Astrocyte (in vitro differentiated cells and primary cell): ENCODE data around the gene ZHX3.

Source experiments
- CTCF ChIP-seq: IDR thresholded peaks from 2 replicates; pipeline ENCODE4 v1.5.1; 2011; ENCODE audit warnings: low read depth, mild to moderate bottlenecking, inconsistent platforms, low read length, moderate library complexity; ENCODE audit not compliant: insufficient read depth
- EZH2 ChIP-seq: IDR thresholded peaks from 2 replicates; pipeline ENCODE4 v1.6.1; 2012; ENCODE audit warnings: mild to moderate bottlenecking, low read length, inconsistent platforms; ENCODE audit not compliant: insufficient read depth

- TF ChIP-seq CTCF (no peak), EZH2 (no peak)
Measured at GRCh38 chr20:41352666-41353065, 35.1 kb upstream of the ZHX3 start.
